Endothelial cell (in vitro differentiated cells): ENCODE data around the gene C5AR1. TPM values are rescaled to one million over a fixed set of nuclear protein-coding genes. Genes with fewer than 3 reads are reported as not detected.

Experiments used
- DNase-seq: peaks from one replicate; pipeline ENCODE4 v3.0.0; 2021; ENCODE audit warnings: low spot score
- H3K27ac Mint-ChIP-seq: one replicate; pipeline ENCODE4 v1.8.0; 2021; ENCODE audit warnings: mixed read lengths, inconsistent platforms; ENCODE audit not compliant: unreplicated experiment
- H3K27me3 Mint-ChIP-seq: one replicate; pipeline ENCODE4 v1.8.0; 2021; ENCODE audit warnings: mild to moderate bottlenecking, moderate library complexity, mixed read lengths, inconsistent platforms; ENCODE audit not compliant: unreplicated experiment
- H3K36me3 Mint-ChIP-seq: one replicate; pipeline ENCODE4 v1.8.0; 2021; ENCODE audit warnings: mild to moderate bottlenecking, low read depth, mixed read lengths, inconsistent platforms; ENCODE audit not compliant: unreplicated experiment
- H3K4me1 Mint-ChIP-seq: one replicate; pipeline ENCODE4 v1.8.0; 2021; ENCODE audit warnings: mild to moderate bottlenecking, mixed read lengths, inconsistent platforms; ENCODE audit not compliant: unreplicated experiment
- H3K4me3 Mint-ChIP-seq: one replicate; pipeline ENCODE4 v1.8.0; 2021; ENCODE audit warnings: mild to moderate bottlenecking, mixed read lengths, inconsistent platforms; ENCODE audit not compliant: unreplicated experiment
- H3K9me3 Mint-ChIP-seq: one replicate; pipeline ENCODE4 v1.8.0; 2021; ENCODE audit warnings: mixed read lengths, inconsistent platforms; ENCODE audit not compliant: unreplicated experiment
- CTCF ChIP-seq: fragments of 200-600 bp; sonication (generic); IDR thresholded peaks from one replicate; pipeline ENCODE4 v1.5.0; 2021; ENCODE audit warnings: antibody characterized with exemption; ENCODE audit not compliant: unreplicated experiment
- total RNA-seq: library from RNA; stranded (reverse); fragmentation: NEBNext Ultra II Directional; extraction: Animal tissue kit (Norgen Biotek cat#: 25700); gene quantifications from one replicate; pipeline ENCODE4 v1.2.1, GENCODE V29; 2021; ENCODE audit not compliant: unreplicated experiment

The C5AR1 gene
- total RNA-seq, 1 donor from 2014 or later, result 0.56 TPM

GRCh38 chr19:47309038-47309437 lies 623 bp upstream of the C5AR1 start:
- H3K27me3 Mint-ChIP-seq, result peaks cover 6% of the 10 kb centered on the region

GRCh38 chr19:47310323-47310722 lies 662 bp downstream of the C5AR1 start:
- Mint-ChIP-seq H3K27me3 (peaks cover 6% of the 10 kb centered on the region), H3K4me3 (no peak overlapping the region), H3K4me1 (no peaks in the 10 kb centered on the region), H3K27ac (no peak overlapping the region), H3K36me3 (no peaks in the 10 kb centered on the region), H3K9me3 (no peaks in the 10 kb centered on the region)
- DNase-seq, result no peak
- TF ChIP-seq CTCF, result no peak

More at GRCh38 chr19:47309038-47309437, 623 bp upstream of the C5AR1 start:
- Mint-ChIP-seq H3K4me3 (no peak overlapping the region), H3K36me3 (no peaks in the 10 kb centered on the region), H3K9me3 (no peaks in the 10 kb centered on the region), H3K27ac (no peak overlapping the region), H3K4me1 (no peaks in the 10 kb centered on the region)
- no peak for TF ChIP-seq CTCF
- DNase-seq, result no peak

GRCh38 chr19:47310819-47311218 lies 1.2 kb downstream of the C5AR1 start:
- DNase-seq, result no peak
- Mint-ChIP-seq H3K27me3 (peaks cover 6% of the 10 kb centered on the region), H3K36me3 (no peaks in the 10 kb centered on the region), H3K4me3 (no peak overlapping the region), H3K4me1 (no peaks in the 10 kb centered on the region), H3K9me3 (no peaks in the 10 kb centered on the region), H3K27ac (no peak overlapping the region)
- no peak for TF ChIP-seq CTCF

- H3K27ac Mint-ChIP-seq, result no peak overlapping the region
- no peaks in the 10 kb centered on the region for H3K36me3 Mint-ChIP-seq
- H3K4me3 Mint-ChIP-seq, result no peak overlapping the region
- DNase-seq, result no peak
- no peaks in the 10 kb centered on the region for H3K9me3 Mint-ChIP-seq
- no peaks in the 10 kb centered on the region for H3K4me1 Mint-ChIP-seq
- no peak for TF ChIP-seq CTCF
- peaks cover 3% of the 10 kb centered on the region for H3K27me3 Mint-ChIP-seq
Measured at GRCh38 chr19:47312366-47313006, 2.8 kb downstream of the C5AR1 start.

- Mint-ChIP-seq H3K4me1 (no peaks in the 10 kb centered on the region), H3K27ac (no peak overlapping the region)
- no peak for DNase-seq
Measured at GRCh38 chr19:47313754-47314295, 4.2 kb downstream of the C5AR1 start.

More at GRCh38 chr19:47313754-47314295, 4.2 kb downstream of the C5AR1 start:
- peaks cover 3% of the 10 kb centered on the region for H3K27me3 Mint-ChIP-seq
- H3K36me3 Mint-ChIP-seq, result no peaks in the 10 kb centered on the region
- H3K9me3 Mint-ChIP-seq, result no peaks in the 10 kb centered on the region
- H3K4me3 Mint-ChIP-seq, result no peak overlapping the region
- TF ChIP-seq CTCF, result no peak
